ENCODE measurements around the gene SLC6A13. TPM values are rescaled to one million over a fixed set of nuclear protein-coding genes. Genes with fewer than 3 reads are reported as not detected.

The SLC6A13 gene
- polyA plus RNA-seq, 4 donors = 3.6 to 47.4 (median 44.1) TPM

Other genes starting within 250 kb of the SLC6A13 start
- gene IQSEC3, start 196.1 kb downstream of the SLC6A13 start, polyA plus RNA-seq (ENCODE audit: insufficient read length in 4 of 4) = 10 to 100 TPM in 1 of 4 donors, 1 to 10 TPM in 3; 6.4 to 10.5 (median 7.4) TPM
- 10 to 100 TPM in 3 of 4 donors, 1 to 10 TPM in 1; 1.3 to 20.2 (median 13.5) TPM for gene SLC6A12, start 48.7 kb downstream of the SLC6A13 start, polyA plus RNA-seq (ENCODE audit: insufficient read length in 4 of 4)
- gene KDM5A, start 126.5 kb upstream of the SLC6A13 start, polyA plus RNA-seq (ENCODE audit: insufficient read length in 4 of 4) = 10 to 100 TPM; 28.7 to 42.8 (median 40.8) TPM
- 10 to 100 TPM; 19.5 to 28.3 (median 27.1) TPM for gene CCDC77, start 138.8 kb upstream of the SLC6A13 start, polyA plus RNA-seq (ENCODE audit: insufficient read length in 4 of 4)
- gene B4GALNT3, start 197.1 kb upstream of the SLC6A13 start, polyA plus RNA-seq (ENCODE audit: insufficient read length in 4 of 4) = 10 to 100 TPM in 3 of 4 donors, 1 to 10 TPM in 1; 7.3 to 22.2 (median 15.7) TPM

Data from left renal pelvis (tissue), 4 donors.